GM21786 (cell line): ENCODE data around the gene SARNP.
A peak's percentile ranks its signal among the peaks of the same experiment; 100 is the strongest.

Source experiments
- ATAC-seq: cut with Tn5 transposase; IDR thresholded peaks from one replicate; pipeline ENCODE4 v1.9.1; 2021; ENCODE audit not compliant: unreplicated experiment

SARNP gene

DNA sequence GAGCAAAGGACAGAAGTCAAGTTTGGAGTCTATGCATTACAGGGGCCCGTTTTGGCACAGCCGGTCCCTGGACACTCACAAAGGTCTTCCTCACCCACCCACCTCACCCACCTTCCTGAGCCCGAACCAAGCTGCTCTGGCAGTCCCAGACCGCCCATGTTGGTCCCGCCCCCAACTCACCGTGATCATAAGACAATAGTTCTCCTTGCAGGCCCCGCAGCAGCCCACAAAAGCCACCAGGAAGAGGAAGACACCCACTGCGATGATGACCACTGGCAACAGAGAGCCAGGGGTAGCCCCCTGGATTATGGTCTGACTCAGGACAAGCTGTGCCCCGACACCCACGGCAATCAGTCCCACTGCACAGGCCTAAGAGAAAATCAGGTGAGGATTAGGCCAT lies 90.6 kb downstream of the SARNP start:
- no peak for ATAC-seq

- no peak for ATAC-seq
These were observed 92.0 kb downstream of the SARNP start for GRCh38 chr12:55725556-55725955.

DNA sequence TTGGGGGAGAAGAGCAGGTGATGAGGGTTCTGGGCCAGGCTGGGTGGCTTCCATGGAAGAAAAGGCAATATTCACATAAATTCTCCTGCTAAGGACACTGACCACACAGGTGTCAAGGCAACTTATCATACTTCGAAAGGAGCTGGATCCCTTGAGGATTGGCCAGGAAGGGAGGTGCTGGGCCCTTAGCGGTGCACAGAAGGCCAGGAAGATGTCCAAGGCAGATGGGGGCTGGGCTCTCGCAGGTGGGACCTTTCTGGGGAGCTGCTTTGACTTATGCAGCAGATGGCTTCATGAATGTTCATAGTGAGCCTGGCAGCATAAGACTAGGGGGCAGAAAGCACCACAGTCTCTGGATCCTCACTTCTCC lies 92.6 kb downstream of the SARNP start:
- ATAC-seq = no peak

- ATAC-seq = peak; percentile 24
These were observed 93.1 kb downstream of the SARNP start for GRCh38 chr12:55724226-55724939.

DNA sequence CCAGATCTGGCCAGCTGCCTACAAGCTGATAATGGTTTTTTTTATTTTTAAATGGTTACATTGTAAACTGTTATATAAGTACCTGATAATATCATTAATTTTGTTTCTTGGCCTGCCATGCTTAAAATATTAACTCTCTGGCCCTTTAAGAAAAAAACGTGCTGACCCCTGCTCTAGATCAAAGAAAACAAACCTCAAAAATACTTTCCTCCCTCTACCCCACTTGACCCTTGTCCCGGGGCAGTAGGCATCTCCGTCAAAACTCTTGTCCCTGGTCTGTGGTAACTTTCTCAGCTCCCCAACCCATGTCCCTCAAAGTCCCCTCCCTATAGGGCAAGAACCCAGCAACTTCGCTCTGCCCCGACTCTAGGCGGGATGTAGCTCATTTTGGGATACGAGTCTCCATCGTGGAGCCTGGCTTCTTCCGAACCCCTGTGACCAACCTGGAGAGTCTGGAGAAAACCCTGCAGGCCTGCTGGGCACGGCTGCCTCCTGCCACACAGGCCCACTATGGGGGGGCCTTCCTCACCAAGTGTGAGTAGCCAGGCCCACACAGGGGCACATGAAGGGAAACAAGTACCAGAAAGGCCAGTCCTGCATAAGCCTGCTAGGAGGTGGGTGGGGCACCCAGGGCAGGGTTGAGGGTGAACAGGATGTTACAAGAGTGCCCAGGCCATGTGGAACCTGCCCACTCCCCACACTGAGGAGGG lies 93.9 kb downstream of the SARNP start:
- ATAC-seq = no peak

DNA sequence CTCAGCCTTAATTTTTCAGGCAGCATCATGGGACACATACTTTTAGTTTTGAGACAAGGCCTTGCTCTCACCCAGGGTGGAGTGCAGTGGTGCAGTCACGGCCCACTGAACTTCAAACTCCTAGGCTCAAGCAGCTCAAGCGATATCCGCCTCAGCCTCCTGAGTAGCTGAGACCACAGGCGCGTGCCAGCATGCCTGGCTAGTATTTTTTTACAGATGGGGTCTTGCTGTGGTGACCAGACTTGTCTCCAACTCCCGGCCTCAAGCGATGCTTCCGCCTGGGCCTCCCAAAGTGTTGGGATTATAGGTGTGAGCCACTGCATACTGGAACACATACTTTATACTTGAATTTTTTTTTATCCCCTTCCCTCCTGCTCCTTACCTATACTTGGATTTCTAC lies 94.6 kb downstream of the SARNP start:
- no peak for ATAC-seq

- no peak for ATAC-seq
These were observed 95.8 kb downstream of the SARNP start for GRCh38 chr12:55721601-55722213.

- no peak for ATAC-seq
These were observed 96.6 kb downstream of the SARNP start for GRCh38 chr12:55720894-55721444.

DNA sequence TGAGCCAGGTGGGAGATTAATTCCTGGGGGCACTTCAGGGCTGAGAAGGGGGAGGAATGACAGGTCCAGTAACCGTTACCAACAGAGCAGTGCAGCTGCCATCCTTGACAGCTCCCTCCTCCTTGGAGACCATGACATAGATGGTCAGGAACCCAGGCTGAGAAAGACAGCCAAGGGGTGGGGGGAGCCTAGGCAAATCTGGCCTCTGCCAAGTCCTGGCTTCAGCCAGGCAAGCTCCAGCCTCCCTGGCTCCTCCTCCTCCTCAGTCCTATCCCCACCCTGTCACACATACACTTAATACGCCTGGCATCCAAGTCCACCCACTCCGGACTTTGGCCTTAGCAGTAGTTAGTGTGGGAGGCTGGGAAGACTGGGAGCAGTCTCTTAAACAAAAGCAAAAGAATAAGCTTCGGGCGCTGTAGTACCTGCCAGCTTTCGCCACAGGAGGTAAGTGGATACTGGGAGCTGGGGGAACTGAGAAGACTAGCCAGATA lies 97.4 kb downstream of the SARNP start, which contains the start of gene RDH5:
TSS of gene RDH5 (plus strand) at position 323 of the 494 bp plus-strand sequence. CDS start 792 bp downstream, outside the sequence.
- no peak for ATAC-seq

GRCh38 chr12:55719371-55719770 lies 98.2 kb downstream of the SARNP start:
- no peak for ATAC-seq

DNA sequence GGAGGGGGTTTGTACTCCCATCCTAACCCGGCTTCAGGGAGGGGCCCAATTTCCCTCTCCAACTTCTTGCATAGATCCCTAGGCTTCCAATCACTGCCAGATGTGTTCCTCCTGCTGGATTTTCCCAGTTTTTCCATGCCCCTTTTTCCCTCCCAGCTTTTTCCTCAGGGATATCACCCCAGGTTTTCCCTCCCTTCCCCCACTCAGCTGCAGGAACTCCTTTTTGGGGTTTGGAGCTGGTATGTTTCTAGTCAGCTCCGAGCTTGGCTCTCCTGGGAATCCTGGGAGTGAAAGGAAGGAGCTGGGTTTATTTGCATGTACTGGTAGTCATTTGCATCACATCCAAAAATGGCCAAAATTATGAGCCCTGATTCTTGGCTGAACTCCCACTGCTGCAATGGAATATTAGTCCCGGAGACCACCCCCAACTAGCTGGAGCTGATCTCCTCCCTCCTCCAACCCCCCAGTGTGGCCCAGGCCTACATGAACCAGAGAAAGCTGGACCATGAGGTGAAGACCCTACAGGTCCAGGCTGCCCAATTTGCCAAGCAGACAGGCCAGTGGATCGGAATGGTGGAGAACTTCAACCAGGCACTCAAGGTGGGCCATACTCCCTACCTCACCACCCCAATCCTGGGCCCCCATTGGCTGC lies 98.8 kb downstream of the SARNP start:
- ATAC-seq = no peak

- ATAC-seq = no peak
These were observed 99.5 kb downstream of the SARNP start for GRCh38 chr12:55718015-55718414.

DNA sequence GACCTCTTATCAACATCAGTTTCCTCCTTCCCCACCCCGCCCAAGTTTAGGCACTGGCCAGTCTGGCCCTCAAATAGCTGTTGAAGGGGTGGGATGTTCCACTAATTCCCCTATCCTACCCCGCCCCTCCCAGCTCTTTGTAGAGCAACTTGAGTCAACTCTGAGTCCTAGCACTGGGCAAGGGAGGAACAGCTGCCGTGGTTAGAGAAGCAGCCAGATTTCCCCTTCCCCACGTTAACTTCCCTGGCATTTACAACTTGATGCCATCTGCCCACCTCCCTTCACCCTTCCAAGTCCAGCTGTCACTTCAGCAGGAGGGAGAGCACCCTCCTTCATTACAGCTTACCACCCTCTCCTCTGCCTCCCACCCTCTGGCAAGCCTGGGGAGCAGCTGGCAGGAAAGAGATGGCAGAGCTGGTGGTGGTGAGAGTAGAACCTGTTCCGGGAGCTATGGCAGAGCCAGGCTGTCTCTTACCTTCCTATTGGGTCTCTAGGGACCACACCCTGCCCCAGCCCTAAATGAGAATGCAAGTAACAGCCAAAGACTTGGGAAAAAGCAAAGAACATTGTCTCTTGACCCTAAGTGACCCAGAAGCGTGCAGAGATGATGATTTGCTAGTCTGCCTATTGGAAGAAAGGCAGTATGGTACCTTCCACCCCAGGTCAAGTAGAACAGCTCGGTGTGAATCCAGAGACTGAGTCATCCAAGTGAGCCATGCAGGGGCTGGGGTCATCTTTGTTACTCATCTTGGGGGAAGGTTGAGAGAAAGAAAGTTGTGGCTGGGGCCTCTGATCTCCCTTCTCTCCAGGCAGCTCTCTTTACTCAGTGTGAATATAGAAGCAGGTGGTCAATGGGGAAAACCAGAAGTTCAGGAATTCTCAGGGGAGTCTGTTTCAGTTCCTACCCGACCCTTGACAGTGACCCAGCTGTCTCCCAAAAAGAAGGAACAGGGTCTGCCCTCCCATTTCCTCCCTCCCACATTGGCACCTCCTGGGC lies 100.2 kb downstream of the SARNP start:
- peak; percentile 29 for ATAC-seq

DNA sequence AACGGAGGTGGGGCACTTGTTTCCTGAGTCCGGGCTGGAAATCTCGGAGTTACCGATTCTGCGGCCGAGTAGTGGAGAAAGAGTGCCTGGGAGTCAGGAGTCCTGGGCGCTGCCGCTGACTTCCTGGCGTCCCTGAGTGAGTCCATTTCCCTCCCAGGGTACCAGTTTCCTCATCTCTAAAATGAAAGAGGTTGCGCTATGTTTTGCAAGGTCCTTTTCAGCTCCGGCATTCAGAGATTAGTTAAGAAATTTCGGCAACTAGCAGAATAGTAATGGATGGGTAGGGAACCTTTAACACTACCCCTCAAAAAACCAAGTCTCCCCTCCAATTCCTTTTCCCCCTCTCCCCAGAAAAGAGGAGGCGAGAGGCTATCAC lies 101.0 kb downstream of the SARNP start:
- no peak for ATAC-seq

- peak; percentile 81 for ATAC-seq
These were observed 101.5 kb downstream of the SARNP start, which contains the start of gene BLOC1S1 for GRCh38 chr12:55715833-55716581. Gene BLOC1S1 (plus strand): TSS chr12:55716046. CDS start chr12:55716052, 6 bp downstream.

DNA sequence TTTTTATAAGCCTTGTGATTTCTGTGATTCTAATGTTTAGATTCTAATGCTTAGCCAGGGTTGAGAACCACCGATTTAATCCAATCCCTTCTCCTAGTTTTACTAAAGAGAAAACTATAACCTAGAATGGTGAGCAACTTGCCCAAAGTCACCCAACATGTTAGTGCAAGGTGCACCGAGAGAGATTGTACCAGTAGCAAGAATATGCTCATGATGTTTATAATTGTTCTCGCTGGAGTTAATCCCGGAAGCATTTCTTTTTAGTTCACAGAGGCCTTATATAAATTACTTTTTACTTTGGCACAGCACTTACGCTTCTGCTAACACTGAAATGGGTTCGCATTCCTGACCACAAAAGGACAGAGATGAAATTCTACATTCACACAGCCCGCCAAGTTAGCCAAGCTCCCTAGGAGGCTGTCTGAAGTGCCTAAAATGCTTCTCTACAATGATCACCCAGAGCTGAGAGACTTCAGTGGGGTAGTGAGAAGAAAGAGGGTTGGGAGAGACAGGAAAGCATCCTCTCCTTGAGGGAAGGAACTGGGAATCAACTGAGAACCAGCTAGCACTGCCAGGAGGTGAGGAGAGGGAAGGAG lies 102.3 kb downstream of the SARNP start:
- ATAC-seq = no peak

GRCh38 chr12:55713721-55714120 lies 103.8 kb downstream of the SARNP start:
- no peak for ATAC-seq

- no peak for ATAC-seq
These were observed 104.7 kb downstream of the SARNP start for GRCh38 chr12:55712700-55713415.
